Measurements from ENCODE around the gene UTS2B.

GRCh38 chr3:191369616-191370010 lies 39.3 kb upstream of the UTS2B start:
- TF ChIP-seq CTCF (IDR thresholded peaks at IDR 0.05) (no peak), POLR2A (IDR thresholded peaks at IDR 0.05) (no peak)
